ENCODE data around the gene PASK.
A peak's percentile ranks its signal among the peaks of the same experiment; 100 is the strongest.

Gene PASK

DNA sequence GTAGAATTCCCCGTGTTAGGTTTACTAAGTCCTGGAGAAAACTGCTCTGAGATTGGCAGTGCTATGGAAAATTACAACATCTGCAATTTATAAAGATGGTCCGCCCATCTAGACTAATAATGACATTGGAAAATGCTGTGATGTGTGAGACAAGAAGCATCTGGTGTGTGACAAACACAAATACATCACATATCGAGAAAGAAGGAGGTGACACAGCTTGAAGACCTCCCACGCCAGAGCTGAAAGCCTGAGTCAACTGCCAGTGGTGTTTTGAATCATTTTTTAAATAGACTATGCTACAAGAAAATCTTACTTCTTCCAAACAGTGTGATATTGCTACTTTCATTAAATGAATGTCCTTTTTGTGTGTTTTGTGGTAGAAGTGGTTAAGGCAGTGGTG lies 30.6 kb upstream of the PASK start:
- peak; percentile 49 for DNase-seq

DNA sequence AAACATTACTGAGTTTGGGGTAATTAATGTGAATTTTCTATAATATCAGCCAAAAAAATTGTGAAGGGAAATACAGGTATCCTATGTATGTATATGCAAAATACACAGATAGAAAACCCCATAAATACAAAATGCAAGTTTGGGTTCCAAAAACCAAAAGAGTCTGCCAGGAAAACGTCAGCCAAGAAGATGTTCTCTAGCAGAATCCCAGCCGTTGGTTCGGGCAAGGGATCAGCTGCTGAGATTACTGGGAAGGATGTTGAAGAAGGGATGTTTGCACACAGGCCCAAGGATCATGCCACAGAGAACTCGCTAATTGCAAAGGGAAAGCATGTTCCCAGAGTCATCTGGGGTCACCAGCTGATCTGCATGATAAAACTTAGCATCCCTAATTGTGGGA lies 29.7 kb upstream of the PASK start:
- no peak for DNase-seq

DNA sequence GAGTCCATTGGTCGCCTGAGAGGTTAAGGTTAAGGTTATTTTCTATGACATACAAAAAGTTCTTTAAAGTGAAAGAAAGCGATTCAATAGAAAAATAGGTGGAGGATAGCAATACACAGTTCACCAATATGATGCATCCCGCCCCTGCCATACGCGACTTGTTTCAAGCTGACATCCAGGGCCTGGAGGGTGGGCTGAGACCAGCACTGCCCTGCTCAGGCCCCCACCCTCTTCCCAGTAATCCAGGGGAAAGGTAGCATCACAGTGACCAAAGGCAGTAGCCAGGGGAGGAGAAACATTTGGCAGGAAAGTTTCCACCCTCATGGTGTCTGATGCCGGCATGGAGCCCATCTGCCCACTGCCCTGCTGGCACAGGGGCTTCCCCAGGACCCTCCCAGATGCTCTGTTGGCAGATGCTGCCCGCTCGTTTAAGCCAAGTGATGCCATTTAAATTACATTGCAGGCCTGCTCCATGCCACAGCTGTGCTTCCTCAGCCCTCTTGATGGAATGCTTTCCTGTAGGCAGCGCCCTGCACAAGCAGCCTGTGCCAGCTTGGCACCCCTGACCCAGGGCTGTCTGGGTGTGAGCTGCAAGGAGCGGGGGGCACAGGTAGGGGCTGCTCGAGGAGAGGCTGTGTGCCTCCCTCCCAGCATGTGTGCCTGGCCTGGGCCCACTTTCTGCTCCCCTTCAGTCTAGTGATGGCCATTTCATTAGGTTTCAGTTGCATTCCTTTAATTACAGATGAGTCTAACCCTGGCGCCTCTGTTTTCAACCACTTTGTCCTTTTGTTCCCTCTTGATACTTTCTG lies 28.5 kb upstream of the PASK start:
- DNase-seq, result no peak

DNA sequence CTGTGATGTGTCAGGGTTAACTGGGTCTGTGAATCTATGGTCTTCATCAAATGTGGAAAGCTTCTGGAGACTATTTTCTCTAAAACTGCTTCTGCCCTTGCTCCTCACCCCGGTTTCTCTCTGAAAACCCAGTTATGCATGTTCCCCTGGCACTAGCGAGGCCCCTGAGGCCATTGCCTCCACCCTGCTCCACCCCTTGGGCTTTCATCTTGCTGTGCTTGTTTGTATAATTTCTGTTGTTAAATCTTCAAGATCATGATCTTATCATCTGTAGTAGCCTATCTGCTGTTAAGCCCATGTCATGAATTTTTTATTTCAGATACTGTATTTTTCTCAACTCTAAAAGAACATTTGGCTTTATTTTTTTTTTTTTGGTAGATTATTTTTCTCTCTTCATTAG lies 24.3 kb upstream of the PASK start:
- no peak for DNase-seq

DNA sequence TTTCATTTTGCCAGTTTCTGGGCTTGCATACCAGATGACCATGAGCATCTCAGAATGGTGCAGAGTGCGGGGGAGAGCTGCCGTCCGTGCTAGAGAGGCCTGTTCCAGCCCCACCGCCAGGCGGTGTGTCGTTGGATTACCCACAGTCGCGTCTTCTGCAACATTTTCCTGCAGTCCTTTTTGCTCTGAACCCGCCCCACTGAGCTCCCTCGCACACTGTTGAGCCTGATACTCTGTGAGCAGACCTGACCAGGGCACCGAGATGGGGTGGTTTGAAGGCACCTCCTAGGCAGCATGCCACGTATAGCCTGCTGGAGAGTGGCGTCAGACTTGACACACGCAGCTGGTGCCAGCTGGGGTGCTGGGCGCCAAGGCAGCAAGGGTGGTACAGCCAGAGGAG lies 19.1 kb upstream of the PASK start:
- no peak for DNase-seq

DNA sequence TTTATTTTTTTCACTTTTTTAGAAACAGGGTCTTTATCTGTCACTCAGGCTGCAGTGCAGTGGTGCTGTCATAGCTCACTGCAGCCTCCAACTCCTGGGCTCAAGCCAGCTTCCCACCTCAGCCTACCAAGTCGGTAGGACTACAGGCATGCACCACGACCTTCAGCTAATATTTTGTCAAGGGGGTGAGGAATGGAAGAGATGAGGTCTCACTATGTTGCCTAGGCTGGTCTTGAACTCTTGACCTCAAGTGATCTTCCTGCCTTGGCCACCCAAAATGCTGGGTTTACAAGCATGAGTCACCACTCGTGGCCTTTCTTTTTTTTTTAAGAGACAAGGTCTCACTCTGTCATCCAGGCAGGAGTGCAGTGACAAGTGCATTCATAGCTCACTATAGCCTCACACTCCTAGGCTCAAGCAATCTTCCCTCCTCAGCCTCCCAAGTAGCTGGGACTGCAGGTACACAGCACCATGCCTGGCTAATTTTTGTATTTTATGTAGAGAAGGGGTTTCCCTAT lies 14.4 kb upstream of the PASK start:
- no peak for DNase-seq

DNA sequence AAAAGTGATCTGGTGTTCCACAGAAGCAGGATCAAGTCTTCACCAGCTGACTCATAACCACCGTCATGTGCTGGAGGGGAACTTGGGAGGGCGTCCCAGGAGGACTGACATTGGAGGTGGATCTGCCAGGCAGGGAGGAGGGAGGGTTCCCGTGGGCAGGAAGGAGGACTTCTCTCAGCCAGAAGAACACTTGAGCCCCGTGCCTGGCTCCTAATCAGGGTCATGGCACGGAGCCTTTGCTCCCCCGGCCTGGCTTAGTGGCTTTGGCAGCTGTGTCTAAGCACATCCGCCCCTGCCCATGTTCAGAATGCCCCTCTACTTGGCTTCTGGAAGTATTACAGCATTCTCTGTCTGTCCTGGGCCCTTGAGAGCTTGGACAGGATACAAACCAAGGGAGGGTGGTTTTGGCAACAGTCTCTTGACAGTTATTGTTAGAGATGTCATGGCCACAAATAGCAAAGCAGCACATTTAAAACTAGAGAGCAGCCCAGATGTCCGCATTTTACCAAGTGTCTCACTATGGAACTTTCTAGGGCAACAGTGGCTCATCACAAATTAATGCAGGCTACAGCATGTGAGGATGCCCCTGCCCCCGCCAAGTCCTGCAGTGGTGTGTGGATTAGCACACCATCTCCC lies 12.5 kb upstream of the PASK start:
- DNase-seq, result no peak

DNA sequence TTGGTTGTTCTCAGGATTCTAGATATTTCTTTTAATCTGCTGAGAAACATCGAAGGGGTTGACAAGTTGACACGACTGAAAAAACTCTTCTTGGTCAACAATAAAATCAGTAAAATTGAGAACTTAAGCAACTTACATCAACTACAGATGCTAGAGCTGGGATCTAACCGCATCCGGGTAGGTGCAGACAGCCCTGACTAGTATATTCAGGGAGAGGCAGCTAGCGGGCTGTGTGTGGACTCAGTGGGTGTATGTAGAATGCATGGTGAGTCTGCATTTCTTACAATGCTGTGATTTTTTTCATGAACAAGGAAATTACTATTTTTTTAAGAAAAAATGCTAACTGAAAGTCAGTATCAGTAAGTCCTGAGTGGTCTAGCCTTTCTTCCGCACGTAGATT lies 11.0 kb upstream of the PASK start:
- DNase-seq, result no peak

DNA sequence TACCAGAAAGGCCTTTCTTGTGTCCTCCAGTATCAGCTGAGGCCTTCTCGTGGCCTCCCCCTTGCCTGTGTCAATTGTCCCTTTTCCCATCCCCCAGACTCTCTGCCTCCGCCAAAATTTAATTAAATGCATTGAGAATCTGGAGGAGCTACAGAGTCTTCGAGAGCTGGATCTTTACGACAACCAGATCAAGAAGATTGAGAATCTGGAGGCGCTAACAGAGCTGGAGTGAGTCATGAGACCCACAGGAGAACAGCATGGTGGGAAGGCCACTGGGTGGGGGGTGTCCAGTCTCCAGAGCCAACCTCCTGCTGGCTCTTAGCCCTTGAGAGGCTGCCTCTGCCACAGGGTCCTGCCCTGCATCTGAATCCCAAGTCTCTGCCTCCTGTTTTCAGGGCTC lies 9.8 kb upstream of the PASK start:
- no peak for DNase-seq

DNA sequence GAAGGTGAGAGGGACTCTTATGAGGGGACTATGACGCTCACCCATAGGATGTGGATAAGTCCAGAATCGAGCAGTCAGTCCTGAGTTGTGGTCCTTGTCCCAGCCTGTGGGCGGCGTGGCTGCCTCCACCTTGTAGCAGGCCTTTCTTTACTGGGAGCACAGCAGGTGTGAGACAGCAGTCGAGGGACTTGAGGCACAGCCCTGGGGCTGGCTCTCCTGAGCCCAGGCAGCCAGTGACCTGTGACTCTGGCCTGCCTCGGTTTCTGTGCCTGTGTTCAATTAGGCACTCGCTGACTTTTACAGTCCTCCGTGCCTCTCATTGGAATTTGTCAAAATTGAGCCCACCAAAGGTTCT lies 9.3 kb upstream of the PASK start:
- no peak for DNase-seq

DNA sequence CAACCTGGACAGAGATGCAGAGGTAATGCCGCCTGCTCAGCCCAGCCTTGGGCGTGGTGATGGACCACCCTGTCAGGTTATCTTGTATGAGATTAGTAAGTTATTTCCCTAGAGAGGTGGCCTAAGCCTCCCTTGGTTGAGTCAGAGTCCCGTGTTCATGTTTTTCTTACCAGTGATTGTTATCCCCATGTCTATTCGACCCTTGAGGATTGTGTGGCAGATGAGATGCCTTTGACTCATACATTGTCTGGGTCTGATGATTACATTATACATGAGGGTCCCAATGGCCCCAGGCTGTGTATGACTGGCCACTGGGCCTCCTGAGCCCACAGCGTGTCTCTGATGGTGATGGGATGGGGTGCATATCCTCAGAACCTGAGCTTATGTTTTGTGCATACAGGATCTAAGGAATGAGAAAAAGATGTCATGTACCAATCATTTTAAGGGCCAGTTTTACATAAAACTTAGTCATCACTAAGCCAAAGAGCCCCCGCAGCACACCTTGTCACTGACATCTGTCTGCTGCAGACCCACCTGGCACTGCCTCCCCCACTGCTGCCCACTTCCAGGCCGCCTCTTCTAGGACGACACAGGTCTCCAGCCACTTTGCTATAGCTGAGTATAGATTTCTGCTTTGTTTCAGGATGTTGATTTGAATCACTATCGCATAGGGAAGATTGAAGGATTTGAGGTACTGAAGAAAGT lies 8.7 kb upstream of the PASK start:
- DNase-seq, result no peak

DNA sequence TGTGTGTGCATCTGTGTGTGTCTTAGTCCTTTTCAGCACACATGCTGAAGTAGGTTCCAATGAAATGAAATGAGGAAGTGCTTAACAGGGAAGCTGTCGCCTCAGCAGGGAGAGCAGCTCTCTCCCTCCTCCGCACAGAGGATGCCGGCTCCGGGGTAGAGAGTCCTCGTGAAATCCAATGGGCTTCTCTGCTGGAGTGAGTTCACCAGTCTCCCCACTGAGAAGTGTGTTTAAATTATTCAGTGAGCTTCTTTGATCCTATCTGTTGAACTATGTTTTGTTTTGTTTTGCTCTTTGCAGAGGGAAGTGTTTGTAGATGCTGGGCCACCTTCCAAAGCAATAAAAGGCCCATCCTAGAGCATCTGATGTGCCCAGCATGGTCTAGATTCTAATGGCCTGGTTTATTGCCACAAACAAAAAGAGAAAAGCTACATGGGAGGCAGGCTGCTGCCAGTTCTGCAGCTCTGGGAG lies 7.7 kb upstream of the PASK start:
- DNase-seq, result no peak

DNA sequence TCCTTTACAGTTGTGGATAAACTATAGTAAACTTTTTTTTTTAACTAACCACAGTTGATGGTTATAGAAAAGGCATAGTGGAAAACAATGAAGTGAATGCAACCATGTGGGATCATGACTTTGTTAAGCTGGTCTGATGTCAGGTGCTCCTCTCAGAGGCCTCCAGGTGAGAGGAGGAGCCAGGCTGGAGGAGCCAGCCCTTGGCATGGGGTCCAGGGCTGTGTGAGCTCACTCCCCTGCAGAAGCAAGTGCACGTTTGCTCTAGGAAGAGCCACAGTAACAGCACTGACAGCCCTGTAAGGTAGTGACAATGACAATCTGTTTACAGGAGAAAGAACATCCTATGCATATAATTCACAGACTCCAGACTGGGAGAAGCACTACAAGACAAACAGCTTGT lies 6.7 kb upstream of the PASK start:
- no peak for DNase-seq

DNA sequence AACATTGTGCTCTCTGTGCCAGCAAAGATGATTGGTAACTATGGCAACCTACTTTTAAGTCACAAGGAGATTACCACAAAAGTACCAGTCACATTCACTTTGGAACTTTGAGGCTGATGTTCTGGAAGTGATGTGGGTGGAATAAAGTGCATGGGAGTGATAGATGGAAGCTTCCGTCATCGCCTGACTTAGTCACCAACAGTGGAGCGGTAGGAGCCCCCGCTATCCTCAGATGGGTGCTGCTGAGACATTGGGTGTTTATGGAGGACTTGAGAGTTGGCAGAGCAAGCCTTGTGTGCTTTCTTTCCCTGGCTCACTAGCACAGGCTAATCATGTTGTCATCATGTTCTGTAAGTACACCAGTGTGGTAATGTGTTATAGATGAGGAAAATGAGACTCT lies 5.6 kb upstream of the PASK start:
- peak; percentile 60 for DNase-seq

DNA sequence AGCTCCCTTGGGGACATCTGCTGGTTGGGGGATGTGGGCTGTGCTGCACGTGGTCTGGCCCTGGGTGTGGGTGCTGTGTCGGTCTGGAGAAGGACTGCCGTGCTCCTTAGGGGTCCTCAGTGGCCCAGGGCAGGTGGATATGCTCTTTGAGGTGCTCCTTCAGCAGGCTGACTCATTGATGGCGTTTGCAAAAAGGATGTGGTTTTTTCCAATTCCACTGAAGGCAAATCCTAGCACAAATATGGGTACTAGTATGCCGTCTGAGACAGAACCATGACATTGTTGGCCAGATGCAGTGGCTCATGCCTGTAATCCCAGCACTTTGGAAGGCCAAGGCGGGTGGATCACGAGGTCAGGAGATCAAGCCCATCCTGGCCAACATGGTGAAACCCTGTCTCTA lies 4.3 kb upstream of the PASK start:
- peak; percentile 35 for DNase-seq

DNA sequence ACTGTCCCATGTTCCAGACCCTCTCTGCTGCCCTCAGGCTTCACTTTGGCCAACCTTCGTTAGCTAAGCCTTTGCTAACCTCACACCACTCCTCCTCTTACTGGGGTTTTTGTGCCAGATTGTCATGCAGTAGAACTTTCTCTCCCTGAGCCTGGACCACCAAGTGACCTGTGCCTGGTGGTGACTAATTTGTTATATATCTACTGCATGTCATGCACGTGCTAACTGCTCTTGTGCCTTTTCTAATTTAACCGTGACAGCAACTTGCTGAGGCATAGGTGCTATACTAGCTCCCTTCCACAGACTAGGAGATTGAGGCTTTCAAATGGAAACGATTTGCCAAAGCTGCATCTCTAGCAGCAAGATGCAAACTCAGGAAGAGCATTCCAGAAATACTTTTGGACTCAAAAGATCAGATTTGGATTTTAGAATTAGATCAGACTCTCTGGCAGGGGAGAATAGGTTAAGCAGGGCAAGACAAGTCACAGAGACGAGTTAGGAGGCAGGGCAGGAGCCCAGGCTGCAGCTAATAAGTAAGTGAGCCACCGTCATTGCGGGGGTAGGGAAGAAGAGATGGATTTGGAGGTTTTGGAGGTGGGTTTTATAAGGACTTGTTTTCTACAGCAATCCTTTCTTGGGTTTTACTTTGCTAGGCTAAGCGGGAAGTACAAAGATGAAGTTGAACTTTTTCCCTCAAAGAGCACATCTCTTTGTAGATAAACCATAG lies 2.8 kb upstream of the PASK start:
- no peak for DNase-seq

DNA sequence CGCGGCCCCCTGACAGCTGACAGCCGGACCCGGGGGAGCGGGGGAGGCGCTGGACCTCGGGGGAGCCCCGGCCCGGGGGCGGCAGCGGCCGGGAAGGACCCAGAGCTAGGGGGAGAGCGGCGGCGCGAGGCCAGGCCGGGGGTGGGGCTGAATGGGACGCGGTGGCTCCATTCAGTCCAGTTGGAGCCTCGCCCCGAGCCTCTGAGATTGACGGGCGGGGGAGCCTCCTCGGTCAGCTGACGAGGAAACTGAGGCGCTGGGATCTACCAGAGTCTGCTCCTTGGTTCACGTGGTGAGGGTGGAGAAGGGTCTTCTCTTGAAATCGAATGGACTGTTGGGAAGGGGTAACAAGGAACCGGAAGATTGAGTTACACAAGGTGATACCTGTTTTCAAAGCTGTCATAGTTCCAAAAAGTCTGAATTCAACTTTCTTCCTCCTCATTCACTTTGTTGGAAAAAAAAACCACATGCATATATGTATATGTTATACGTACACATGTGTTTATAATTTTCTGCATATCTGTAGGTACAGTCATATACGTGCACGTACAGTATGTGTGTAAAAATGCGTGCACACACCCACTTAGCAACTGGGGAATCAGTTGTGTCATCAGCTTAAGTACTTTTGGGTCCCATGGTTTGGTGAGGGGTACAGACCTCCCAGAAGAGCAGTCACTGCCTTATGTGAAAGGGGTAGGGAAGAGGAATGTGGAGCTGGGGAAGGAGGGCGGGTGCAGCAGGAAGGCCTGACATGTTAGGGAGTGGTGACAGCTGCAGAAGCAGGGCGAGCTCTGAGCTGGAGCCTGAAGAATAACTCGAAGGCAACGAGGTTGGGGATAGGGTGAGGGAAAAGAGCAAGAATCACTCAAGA lies 1.6 kb upstream of the PASK start:
- DNase-seq, result no peak

DNA sequence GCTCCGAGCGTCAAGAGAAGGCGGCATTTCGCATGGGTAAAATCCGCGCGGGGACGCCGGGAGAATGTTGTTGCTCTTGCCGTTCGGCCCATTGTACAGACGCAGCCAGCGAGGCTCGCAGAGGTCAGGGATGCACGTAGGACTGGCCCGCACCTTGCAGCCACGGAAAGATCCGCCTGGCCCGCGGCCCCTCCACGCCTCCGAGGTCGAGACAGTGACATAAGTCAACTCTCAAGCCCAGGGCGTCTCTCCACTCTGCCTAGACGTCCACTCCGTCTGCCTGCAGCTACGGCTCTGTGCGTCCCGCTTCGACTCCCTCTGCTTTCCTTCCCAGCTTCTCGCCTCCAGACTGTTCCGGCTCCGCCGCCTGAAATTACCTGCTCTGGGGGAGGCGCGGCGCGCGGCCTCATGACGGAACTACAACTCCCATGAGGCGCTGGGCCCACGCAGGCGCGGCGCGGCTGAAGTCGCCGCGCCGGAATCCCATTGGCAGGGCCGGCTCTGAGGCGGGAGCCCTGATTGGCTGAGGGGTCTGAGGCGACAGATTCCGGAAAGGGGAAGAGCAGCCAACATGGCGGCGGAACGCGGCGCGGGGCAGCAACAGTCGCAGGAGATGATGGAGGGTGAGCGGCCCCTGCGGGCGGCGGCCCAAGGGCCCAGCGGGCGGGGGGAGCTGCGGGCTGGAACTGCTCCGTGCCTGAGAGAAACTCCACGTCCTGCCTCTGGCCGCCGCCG lies 820 bp upstream of the PASK start, which contains the start of gene PPP1R7:
TSS of gene PPP1R7 (plus strand) at position 543 of the 735 bp plus-strand sequence. CDS start at position 572, 29 bp downstream.
- peak; percentile 97 for DNase-seq

DNA sequence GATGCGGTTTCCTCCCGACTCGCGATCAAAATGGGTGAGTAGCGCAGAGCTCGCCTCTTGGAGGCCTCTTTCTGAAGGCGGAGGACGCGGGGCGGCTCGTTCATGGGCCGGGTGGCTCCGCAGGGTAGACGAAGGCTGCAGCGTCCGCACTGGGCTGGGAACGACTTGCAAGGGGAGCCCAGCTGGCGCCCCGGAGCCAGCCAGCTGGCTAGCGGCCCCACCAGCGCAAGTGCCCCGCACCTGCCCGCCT lies 328 bp upstream of the PASK start:
- DNase-seq, result no peak

DNA sequence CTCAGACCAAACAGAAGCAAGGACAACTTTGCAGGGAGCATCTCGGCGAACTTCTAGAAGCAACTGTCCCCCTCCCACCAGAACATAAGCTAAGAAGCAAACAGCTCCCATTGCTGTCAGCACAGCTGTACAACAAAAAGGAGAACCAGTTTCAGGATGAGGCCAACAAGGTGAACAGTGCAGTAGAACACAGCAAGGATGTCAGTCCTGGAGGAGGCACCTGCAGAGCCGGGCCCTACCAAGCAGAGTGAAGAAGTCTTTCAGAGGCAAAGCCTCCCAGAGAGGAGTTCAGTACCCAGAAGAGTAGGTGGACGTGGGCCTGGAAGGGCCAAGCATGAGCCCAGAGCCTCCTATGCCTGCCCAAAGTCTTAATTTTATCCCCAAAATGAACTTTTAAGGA lies 1.0 kb downstream of the PASK start:
- DNase-seq, result no peak

DNA sequence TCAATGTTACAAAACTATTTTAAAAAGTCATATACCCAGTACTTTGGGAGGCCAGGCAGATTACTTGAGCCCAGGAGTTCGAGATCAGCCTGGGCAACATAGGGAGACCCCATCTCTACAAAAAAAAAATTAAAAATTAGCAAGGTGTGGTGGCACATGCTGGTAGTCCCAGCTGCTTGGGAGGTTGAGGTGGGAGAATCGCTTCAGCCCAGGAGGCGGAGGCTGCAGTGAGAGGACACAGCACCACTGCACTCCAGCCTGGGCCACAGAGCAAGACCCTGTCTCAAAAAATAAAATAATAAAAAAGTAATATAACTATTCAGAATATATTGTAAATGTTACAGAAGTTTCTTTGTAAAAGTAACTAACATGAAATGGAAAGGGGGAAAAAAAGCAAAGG lies 1.9 kb downstream of the PASK start:
- DNase-seq, result no peak

DNA sequence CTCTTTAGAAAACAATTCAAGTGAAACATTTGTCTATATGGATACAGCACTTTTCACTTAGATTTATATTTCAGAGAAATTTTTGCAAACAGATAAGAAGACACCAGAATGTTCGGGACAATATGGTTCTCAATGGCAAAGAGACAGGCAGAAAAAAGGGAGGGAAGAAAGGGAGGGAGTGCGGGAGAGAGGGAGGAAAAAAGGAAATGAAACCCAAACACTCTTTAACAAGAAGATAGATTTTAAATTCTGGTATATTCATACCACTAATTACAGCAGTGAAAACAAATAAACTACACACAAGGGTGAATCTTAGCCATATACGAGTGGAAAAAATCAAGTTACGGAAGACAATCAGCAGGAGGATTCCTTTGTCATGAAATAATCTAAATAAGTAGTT lies 3.0 kb downstream of the PASK start:
- DNase-seq, result no peak
